Transverse colon (tissue), 4 donors: ENCODE measurements around the gene MT1A.

ENCODE experiments used
- EP300 ChIP-seq: sonication (generic); formaldehyde crosslinking; IDR thresholded peaks from one replicate; pipeline ENCODE4 v1.6.1; 2017; ENCODE audit warnings: antibody characterized with exemption, low read depth
- POLR2AphosphoS5 ChIP-seq, 3 donors: sonication (generic); formaldehyde crosslinking; IDR thresholded peaks; one replicate each; pipeline ENCODE4 v1.6.1; 2016; ENCODE audit warnings: antibody characterized with exemption in 3 of 3
- TF ChIP-seq, protein P1 (sequence below), 5 experiments: fragments of 200-600 bp in 3 of 5; fragments of 450-650 bp in 2 of 5; sonication (generic) in 3 of 5; IDR thresholded peaks; 1 replicate in 2 of 5; 2 replicates in 3 of 5; pipeline ENCODE4 v1.5.1; 2016 to 2017; ENCODE audit warnings: antibody characterized with exemption in 5 of 5, inconsistent platforms in 3 of 5, mild to moderate bottlenecking in 2 of 5, moderate library complexity in 1 of 5

GRCh38 chr16:56600398-56600999 lies 38.0 kb upstream of the MT1A start:
- no peak for TF ChIP-seq POLR2AphosphoS5 (IDR thresholded peaks at IDR 0.05)
- TF ChIP-seq, protein P1, sequence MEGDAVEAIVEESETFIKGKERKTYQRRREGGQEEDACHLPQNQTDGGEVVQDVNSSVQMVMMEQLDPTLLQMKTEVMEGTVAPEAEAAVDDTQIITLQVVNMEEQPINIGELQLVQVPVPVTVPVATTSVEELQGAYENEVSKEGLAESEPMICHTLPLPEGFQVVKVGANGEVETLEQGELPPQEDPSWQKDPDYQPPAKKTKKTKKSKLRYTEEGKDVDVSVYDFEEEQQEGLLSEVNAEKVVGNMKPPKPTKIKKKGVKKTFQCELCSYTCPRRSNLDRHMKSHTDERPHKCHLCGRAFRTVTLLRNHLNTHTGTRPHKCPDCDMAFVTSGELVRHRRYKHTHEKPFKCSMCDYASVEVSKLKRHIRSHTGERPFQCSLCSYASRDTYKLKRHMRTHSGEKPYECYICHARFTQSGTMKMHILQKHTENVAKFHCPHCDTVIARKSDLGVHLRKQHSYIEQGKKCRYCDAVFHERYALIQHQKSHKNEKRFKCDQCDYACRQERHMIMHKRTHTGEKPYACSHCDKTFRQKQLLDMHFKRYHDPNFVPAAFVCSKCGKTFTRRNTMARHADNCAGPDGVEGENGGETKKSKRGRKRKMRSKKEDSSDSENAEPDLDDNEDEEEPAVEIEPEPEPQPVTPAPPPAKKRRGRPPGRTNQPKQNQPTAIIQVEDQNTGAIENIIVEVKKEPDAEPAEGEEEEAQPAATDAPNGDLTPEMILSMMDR (IDR thresholded peaks at IDR 0.05): peak; percentile 48 to 54 (median 53)
- no peak for TF ChIP-seq EP300
